Measurements from ENCODE around the gene GPA33.

The GPA33 gene

GRCh38 chr1:167083066-167083665 lies 7.0 kb downstream of the GPA33 start:
- TF ChIP-seq PAX5 (IDR thresholded peaks at IDR 0.05; ENCODE audit: insufficient read depth, low read length, severe bottlenecking), result no peak
- no peak for TF ChIP-seq POU2F2 (IDR thresholded peaks at IDR 0.05; ENCODE audit: low read depth, low read length)
- TF ChIP-seq SPI1 (IDR thresholded peaks at IDR 0.05; ENCODE audit: low read depth, low read length), result no peak
- no peak for TF ChIP-seq POLR2AphosphoS5 (IDR thresholded peaks at IDR 0.05; ENCODE audit: low read depth, low read length)
- TF ChIP-seq TAF1 (IDR thresholded peaks at IDR 0.05; ENCODE audit: low read depth, low read length), result no peak
- no peak for TF ChIP-seq POLR2A (IDR thresholded peaks at IDR 0.05; ENCODE audit: low read depth, low read length)
- FAIRE-seq, result no peak
- no peak for DNase-seq (ENCODE audit: insufficient read length, low spot score)

DNA sequence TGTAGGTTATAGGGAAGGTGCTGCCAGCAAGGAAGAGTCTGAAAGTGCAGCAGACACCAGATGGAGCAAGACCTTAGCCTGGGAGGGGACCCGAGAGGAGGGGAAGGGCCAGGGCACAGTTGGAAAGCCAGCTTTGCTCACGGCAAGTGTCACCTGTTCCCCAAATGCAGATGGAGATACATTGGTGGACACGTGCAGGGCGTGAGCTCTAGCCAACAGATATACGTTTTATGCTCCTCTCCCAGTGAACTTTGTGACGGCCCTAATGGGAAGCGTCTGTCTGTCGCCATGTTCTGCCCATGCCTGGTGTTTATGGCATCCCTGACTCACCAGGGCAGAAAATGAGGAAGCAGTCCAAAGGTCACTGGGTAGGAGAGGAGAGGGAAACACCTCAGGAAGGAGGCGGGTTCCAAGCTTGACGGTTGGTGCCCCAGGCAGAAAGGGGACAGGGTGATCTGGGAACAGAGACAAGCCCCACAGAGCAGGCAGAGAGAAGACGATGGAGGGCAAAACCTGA lies 7.6 kb downstream of the GPA33 start:
- TF ChIP-seq POU2F2 (IDR thresholded peaks at IDR 0.05; ENCODE audit: low read depth, low read length) (no peak), POLR2AphosphoS5 (IDR thresholded peaks at IDR 0.05; ENCODE audit: low read depth, low read length) (no peak), TAF1 (IDR thresholded peaks at IDR 0.05; ENCODE audit: low read depth, low read length) (no peak), PAX5 (IDR thresholded peaks at IDR 0.05; ENCODE audit: insufficient read depth, low read length, severe bottlenecking) (no peak), SPI1 (IDR thresholded peaks at IDR 0.05; ENCODE audit: low read depth, low read length) (no peak), POLR2A (IDR thresholded peaks at IDR 0.05; ENCODE audit: low read depth, low read length) (no peak)
- DNase-seq (ENCODE audit: insufficient read length, low spot score), result no peak
- no peak for FAIRE-seq

DNA sequence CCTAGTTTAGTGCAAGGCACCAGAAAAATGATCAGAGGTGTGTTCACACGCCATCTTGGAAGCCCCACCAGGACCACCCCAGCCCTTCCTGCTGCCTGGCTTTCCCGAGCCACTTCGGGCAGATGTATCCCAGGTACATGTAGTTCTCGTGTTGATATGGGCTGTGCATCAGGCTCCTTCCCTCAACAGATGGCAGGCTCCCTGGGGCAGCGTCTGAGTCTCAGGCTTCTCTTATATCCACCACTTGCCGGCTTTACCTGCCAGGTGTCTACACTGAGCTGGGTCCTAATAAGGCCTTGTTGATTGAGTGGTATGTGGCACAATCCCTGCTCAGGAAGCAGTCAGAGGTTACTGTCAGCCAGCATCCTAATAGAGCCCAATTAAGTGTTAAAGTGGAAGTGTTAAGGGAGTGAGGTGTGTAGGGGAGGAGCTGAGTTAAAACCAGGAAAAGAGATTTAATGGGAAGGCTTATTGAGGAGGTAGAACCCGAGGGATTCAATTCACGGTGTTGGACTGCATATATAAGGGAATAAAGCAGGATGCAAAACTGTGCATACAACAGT lies 8.5 kb downstream of the GPA33 start:
- DNase-seq (ENCODE audit: insufficient read length, low spot score) (no peak), FAIRE-seq (no peak)
- TF ChIP-seq PAX5 (IDR thresholded peaks at IDR 0.05; ENCODE audit: insufficient read depth, low read length, severe bottlenecking) (no peak), SPI1 (IDR thresholded peaks at IDR 0.05; ENCODE audit: low read depth, low read length) (no peak), POLR2A (IDR thresholded peaks at IDR 0.05; ENCODE audit: low read depth, low read length) (no peak), POLR2AphosphoS5 (IDR thresholded peaks at IDR 0.05; ENCODE audit: low read depth, low read length) (no peak), POU2F2 (IDR thresholded peaks at IDR 0.05; ENCODE audit: low read depth, low read length) (no peak), TAF1 (IDR thresholded peaks at IDR 0.05; ENCODE audit: low read depth, low read length) (no peak)

GRCh38 chr1:167077868-167078210 lies 12.3 kb downstream of the GPA33 start:
- no peak for DNase-seq (ENCODE audit: insufficient read length, low spot score)
- TF ChIP-seq POLR2AphosphoS5 (IDR thresholded peaks at IDR 0.05; ENCODE audit: low read depth, low read length) (no peak), TAF1 (IDR thresholded peaks at IDR 0.05; ENCODE audit: low read depth, low read length) (no peak), POU2F2 (IDR thresholded peaks at IDR 0.05; ENCODE audit: low read depth, low read length) (no peak), SPI1 (IDR thresholded peaks at IDR 0.05; ENCODE audit: low read depth, low read length) (no peak), POLR2A (IDR thresholded peaks at IDR 0.05; ENCODE audit: low read depth, low read length) (no peak), PAX5 (IDR thresholded peaks at IDR 0.05; ENCODE audit: insufficient read depth, low read length, severe bottlenecking) (no peak)
- no peak for FAIRE-seq

- DNase-seq (ENCODE audit: insufficient read length, low spot score) (no peak), FAIRE-seq (no peak)
- TF ChIP-seq PAX5 (IDR thresholded peaks at IDR 0.05; ENCODE audit: insufficient read depth, low read length, severe bottlenecking), result no peak
- no peak for TF ChIP-seq TAF1 (IDR thresholded peaks at IDR 0.05; ENCODE audit: low read depth, low read length)
- no peak for TF ChIP-seq POU2F2 (IDR thresholded peaks at IDR 0.05; ENCODE audit: low read depth, low read length)
- TF ChIP-seq SPI1 (IDR thresholded peaks at IDR 0.05; ENCODE audit: low read depth, low read length), result no peak
- TF ChIP-seq POLR2AphosphoS5 (IDR thresholded peaks at IDR 0.05; ENCODE audit: low read depth, low read length), result no peak
- no peak for TF ChIP-seq POLR2A (IDR thresholded peaks at IDR 0.05; ENCODE audit: low read depth, low read length)
Observed at GRCh38 chr1:167077128-167077867, 12.9 kb downstream of the GPA33 start.

- TF ChIP-seq SPI1 (IDR thresholded peaks at IDR 0.05; ENCODE audit: low read depth, low read length) (no peak), POLR2A (IDR thresholded peaks at IDR 0.05; ENCODE audit: low read depth, low read length) (no peak), POLR2AphosphoS5 (IDR thresholded peaks at IDR 0.05; ENCODE audit: low read depth, low read length) (no peak), PAX5 (IDR thresholded peaks at IDR 0.05; ENCODE audit: insufficient read depth, low read length, severe bottlenecking) (no peak), POU2F2 (IDR thresholded peaks at IDR 0.05; ENCODE audit: low read depth, low read length) (no peak), TAF1 (IDR thresholded peaks at IDR 0.05; ENCODE audit: low read depth, low read length) (no peak)
- DNase-seq (ENCODE audit: insufficient read length, low spot score), result no peak
- no peak for FAIRE-seq
Observed at GRCh38 chr1:167076136-167076710, 14.0 kb downstream of the GPA33 start.

GRCh38 chr1:167071286-167071685 lies 18.9 kb downstream of the GPA33 start:
- FAIRE-seq (no peak), DNase-seq (ENCODE audit: insufficient read length, low spot score) (no peak)
- TF ChIP-seq POU2F2 (IDR thresholded peaks at IDR 0.05; ENCODE audit: low read depth, low read length) (no peak), POLR2AphosphoS5 (IDR thresholded peaks at IDR 0.05; ENCODE audit: low read depth, low read length) (no peak), TAF1 (IDR thresholded peaks at IDR 0.05; ENCODE audit: low read depth, low read length) (no peak), PAX5 (IDR thresholded peaks at IDR 0.05; ENCODE audit: insufficient read depth, low read length, severe bottlenecking) (no peak), SPI1 (IDR thresholded peaks at IDR 0.05; ENCODE audit: low read depth, low read length) (no peak), POLR2A (IDR thresholded peaks at IDR 0.05; ENCODE audit: low read depth, low read length) (no peak)

GRCh38 chr1:167068761-167069160 lies 21.4 kb downstream of the GPA33 start:
- TF ChIP-seq SPI1 (IDR thresholded peaks at IDR 0.05; ENCODE audit: low read depth, low read length), result no peak
- no peak for TF ChIP-seq POLR2A (IDR thresholded peaks at IDR 0.05; ENCODE audit: low read depth, low read length)
- no peak for TF ChIP-seq POU2F2 (IDR thresholded peaks at IDR 0.05; ENCODE audit: low read depth, low read length)
- TF ChIP-seq PAX5 (IDR thresholded peaks at IDR 0.05; ENCODE audit: insufficient read depth, low read length, severe bottlenecking), result no peak
- no peak for TF ChIP-seq TAF1 (IDR thresholded peaks at IDR 0.05; ENCODE audit: low read depth, low read length)
- no peak for TF ChIP-seq POLR2AphosphoS5 (IDR thresholded peaks at IDR 0.05; ENCODE audit: low read depth, low read length)
- DNase-seq (ENCODE audit: insufficient read length, low spot score) (no peak), FAIRE-seq (no peak)

GRCh38 chr1:167067904-167068303 lies 22.3 kb downstream of the GPA33 start:
- DNase-seq (ENCODE audit: insufficient read length, low spot score), result no peak
- FAIRE-seq, result no peak
- TF ChIP-seq SPI1 (IDR thresholded peaks at IDR 0.05; ENCODE audit: low read depth, low read length) (no peak), POLR2A (IDR thresholded peaks at IDR 0.05; ENCODE audit: low read depth, low read length) (no peak), PAX5 (IDR thresholded peaks at IDR 0.05; ENCODE audit: insufficient read depth, low read length, severe bottlenecking) (no peak), TAF1 (IDR thresholded peaks at IDR 0.05; ENCODE audit: low read depth, low read length) (no peak), POU2F2 (IDR thresholded peaks at IDR 0.05; ENCODE audit: low read depth, low read length) (no peak), POLR2AphosphoS5 (IDR thresholded peaks at IDR 0.05; ENCODE audit: low read depth, low read length) (no peak)
